OCI-M2 (cell line): ENCODE data around the gene PPP6R3.
"Not testable (repeated sequence)": the region's sequence is repeated elsewhere in the genome, so short reads cannot be mapped to it uniquely, and the experiment has no call there.

Experiments used
- DNase-seq: peaks from one replicate; lab custom pipeline; 2025; ENCODE audit not compliant: unreplicated experiment; lab: John Stamatoyannopoulos, UW

PPP6R3 gene

DNA sequence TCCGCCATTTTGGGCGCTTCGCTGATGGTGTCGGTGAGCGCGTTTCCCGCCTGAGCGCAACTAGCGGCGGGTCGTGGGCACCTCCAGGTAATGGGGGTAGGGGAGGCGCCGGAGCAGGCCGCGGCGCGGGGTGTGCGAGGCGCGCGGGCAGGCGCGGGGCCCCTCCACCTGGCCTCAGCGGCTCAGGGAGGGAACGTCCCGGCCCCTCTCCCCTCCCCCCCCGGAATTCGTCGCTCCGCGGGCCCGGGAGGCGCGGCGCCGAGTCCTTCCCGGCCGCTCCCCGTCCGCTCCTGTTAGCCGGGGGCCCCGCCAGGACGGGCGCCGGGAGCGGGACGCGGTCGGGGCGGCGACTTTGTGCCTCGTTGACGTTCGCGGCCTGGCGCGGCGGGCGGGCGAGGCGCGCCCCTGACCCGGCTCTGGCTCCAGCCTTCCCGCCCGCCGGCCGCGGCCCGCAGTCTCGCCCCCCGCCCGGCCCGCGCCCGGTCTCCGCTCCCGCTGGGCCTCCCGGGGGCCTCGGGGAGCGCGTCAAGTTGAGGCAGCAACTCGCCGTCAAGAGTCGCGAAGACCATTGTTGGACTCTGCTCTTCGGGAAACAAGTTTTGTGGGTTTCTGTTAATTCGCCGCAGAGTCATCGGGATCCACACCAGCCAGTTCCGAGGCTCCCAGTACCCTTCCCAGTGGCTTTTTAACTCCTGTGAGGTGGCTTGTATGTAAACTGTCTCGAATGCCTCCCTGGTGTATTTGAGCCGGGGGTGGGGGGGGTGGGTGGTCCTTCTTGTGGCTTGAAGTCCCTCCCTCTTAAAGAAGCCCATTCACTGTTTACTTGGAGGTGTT lies at the start of gene PPP6R3:
TSS of gene PPP6R3 (plus strand) at position 12 of the 834 bp plus-strand sequence. CDS start 76,913 bp downstream, outside the sequence.
- no peak for DNase-seq

DNA sequence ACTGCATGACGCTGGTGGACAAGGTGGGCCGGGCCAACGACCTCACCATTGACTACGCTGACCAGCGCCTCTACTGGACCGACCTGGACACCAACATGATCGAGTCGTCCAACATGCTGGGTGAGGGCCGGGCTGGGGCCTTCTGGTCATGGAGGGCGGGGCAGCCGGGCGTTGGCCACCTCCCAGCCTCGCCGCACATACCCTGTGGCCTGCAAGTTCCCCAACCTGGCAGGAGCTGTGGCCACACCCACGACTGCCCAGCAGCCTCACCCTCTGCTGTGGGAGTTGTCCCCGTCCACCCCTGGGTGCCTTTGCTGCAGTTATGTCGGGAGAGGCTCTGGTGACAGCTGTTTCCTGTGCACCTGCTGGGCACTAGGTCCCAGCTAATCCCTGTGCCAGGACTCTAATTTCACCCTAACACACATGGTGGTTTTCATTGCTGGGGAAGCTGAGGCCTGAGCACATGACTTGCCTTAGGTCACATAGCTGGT lies 49.0 kb upstream of the PPP6R3 start:
- no peak for DNase-seq

- no peak for DNase-seq
Observed at GRCh38 chr11:68412593-68413475, 47.7 kb upstream of the PPP6R3 start.

DNA sequence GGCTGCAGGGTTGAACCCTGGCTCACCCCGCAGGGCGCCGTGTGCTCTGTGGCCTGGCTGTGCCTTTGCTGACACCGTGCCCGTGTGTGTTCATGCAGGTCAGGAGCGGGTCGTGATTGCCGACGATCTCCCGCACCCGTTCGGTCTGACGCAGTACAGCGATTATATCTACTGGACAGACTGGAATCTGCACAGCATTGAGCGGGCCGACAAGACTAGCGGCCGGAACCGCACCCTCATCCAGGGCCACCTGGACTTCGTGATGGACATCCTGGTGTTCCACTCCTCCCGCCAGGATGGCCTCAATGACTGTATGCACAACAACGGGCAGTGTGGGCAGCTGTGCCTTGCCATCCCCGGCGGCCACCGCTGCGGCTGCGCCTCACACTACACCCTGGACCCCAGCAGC lies 47.0 kb upstream of the PPP6R3 start:
- no peak for DNase-seq

DNA sequence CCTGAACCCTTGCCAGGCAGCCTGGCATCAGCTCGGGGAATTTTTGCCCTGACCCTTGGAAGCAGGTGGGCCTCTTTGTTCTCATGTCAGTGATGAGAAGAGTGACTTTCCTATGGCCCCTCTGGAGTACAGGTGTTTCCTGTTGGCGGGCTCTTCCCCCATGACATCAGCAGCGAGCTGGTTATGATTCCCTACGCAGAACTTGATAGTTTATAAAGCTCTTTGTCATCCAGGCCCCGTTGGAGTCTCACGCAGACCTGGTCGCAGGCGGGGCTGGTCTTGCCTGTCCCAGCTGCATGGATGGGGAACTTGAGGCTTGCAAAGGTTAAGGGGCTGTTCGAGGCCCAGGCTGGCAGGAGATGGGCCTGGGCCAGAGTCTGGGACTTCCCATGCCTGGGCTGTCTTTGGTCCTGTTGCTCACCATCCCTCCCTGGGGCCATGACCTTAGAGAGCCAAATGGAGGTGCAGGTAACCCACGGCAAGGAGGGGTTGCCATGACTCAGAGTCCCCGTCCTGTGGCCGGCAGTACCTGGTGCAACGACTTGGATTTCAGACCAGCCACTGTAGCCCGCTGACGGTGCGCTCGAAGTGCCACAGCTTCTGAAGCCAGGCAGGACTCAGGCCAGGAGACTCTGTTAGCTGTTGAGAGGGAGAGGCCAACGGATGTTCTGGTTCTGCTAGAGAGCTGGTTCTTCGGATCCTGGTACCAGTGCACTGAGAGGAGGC lies 45.9 kb upstream of the PPP6R3 start:
- no peak for DNase-seq

DNA sequence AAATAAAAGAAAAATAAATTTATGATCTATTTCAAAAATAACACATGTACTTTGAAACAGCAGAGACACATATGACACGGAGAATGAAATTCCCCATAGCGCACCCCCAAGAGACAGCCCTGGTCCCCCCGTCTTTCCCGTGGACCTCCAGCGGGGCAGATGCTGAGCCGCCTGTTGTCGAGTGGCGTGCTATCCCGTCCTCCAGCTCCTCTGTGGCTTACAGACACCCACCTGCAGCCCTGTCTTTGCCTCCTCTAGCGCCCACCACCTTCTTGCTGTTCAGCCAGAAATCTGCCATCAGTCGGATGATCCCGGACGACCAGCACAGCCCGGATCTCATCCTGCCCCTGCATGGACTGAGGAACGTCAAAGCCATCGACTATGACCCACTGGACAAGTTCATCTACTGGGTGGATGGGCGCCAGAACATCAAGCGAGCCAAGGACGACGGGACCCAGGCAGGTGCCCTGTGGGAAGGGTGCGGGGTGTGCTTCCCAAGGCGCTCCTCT lies 44.4 kb upstream of the PPP6R3 start:
- no peak for DNase-seq

DNA sequence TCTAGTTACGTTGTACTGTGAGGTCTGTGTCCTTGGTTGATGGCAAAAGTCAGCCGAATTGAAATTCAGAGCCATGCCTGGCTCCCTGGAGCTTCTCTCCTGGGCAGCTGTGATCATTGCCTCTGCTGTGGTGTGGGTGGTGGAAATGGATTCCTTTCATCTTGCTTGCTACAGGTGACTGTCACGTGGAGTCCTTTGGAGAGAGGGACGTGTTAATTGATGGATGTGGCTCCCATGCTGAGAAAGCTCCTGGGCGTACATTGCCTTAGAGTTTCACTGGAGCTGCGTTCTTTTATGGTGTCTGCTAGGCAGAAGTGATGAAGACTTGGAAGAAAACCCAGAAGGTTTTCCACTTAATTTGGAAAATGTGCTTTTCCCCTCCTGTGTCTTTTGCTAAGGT lies 41.9 kb upstream of the PPP6R3 start:
- no peak for DNase-seq

DNA sequence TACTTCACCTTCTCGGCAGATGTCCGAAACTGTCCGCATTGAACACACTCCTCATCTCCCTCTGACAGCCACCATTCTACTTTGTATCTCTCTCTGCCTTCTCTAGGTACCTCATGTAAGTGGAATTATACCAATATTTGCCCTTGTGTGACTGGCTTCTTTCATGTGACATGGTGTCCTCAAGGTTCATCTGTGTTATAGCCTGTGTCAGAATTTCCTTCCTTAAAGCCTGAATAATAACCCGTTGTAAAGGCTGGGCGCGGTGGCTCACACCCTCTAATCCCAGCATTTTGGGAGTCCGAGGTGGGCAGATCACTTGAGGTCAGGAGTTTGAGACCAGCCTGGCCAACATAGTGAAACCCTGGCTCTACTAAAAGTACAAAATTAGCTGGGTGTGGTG lies 40.4 kb upstream of the PPP6R3 start:
- no peak for DNase-seq

DNA sequence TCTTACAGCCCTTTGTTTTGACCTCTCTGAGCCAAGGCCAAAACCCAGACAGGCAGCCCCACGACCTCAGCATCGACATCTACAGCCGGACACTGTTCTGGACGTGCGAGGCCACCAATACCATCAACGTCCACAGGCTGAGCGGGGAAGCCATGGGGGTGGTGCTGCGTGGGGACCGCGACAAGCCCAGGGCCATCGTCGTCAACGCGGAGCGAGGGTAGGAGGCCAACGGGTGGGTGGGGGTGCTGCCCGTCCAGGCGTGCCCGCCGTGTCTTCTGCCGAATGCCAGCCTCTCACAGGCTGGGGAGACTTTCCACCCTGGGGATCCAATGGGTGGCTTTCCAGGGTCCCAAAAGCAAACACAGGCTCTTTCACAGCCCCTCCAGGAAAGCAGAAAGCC lies 37.1 kb upstream of the PPP6R3 start:
- no peak for DNase-seq

- no peak for DNase-seq
Observed at GRCh38 chr11:68424101-68424632, 36.4 kb upstream of the PPP6R3 start.

DNA sequence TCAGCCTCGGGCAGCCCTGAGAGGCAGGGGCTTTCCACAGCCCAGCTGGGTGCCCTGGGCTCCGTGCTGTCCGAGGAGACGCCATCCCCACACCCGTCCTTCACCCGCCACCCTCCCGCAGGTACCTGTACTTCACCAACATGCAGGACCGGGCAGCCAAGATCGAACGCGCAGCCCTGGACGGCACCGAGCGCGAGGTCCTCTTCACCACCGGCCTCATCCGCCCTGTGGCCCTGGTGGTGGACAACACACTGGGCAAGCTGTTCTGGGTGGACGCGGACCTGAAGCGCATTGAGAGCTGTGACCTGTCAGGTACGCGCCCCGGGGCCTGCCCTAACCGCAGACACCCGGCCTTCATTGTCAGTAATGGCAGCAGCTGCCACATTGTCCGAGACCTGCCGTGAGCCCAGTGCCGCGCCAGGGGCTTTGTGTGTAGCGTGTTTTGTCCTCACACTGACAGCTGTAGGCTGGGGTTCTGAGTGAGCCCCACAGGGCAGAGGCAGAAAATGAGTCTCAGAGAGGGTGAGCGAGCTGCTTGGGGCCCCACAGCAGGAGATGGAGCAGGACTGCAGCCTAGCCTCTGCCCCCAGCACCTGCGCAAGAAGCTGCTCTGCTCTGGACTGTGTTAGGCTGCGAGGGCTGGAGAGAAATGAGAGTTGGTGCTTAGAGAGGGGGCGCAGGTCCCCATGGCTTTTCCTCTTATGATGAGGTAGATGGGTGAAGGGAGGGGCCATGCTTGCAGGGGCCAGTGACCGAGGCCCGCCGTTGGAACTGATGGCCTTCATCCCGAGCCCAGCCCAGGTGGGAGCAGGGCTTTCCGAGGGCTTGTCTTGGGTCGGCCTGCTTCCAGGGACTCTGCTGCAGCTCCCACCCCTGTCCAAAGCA lies 35.3 kb upstream of the PPP6R3 start:
- no peak for DNase-seq

DNA sequence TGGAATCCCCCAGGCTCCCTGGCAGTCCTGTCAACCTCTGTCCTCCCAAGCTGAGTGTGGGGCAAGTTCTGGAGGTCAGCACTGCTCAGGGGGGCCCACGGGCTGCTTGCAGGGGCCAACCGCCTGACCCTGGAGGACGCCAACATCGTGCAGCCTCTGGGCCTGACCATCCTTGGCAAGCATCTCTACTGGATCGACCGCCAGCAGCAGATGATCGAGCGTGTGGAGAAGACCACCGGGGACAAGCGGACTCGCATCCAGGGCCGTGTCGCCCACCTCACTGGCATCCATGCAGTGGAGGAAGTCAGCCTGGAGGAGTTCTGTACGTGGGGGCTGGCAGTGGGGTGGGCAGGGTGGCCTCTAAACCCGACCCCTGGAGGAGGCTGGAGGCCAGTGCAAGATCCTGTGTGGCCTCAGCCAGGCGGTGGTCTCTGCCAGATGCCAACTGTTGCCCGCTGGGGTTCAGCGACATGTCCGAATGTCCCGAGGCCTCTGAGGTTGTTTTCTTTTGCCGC lies 34.6 kb upstream of the PPP6R3 start:
- DNase-seq: no peak

- no peak for DNase-seq
Observed at GRCh38 chr11:68429661-68430060, 30.9 kb upstream of the PPP6R3 start.

DNA sequence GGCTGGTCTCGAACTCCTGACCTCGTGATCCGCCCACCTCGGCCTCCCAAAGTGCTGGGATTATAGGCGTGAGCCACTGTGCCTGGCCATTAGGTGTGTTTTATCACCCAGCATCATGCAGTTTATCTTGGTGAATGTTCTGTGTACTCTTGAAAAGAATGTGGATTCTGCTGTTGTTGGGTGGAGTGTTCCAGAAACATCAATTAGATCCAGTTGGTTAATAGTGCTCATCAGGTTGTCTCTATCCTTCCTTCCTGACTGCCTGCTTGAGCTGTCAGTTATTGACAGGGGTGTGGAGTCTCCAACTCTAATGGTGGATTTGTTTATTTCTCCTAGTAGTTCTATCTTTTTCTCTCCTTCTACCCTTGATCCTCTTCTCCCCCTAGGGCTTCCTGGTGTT lies 30.2 kb upstream of the PPP6R3 start:
- DNase-seq: no peak

- DNase-seq: no peak
Observed at GRCh38 chr11:68430801-68431200, 29.8 kb upstream of the PPP6R3 start.

DNA sequence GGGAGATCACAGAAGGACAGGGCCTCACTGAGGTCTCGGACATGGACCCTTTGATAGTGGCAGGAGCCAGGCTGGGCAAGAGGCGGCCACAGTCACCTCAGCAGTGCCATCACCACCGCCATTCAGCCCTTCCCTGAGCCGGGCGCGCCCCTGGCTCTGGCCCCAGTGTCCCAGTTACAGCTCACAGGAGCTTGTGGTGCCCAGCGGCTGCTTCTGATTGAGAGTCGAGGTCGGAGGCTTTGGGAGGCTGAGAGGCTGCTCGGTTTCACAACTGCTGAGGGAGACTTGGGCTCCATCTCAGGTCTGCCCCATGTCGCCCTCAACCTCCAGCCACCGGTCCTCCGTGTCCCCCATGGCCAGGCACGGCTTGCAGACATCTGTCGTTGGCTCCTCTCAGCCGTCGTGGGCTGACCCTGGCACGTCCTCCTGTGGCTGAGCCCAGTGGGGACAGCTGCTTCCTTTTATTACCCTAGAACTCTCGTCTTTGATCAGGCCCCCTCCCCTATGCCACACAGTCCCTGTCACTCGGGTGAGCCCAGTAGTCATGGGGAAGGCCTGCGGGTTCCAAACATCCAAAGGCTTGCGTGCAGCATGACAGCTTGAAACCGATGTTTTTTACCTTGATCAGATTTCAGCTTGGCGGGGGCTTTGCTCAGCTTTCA lies 28.4 kb upstream of the PPP6R3 start:
- DNase-seq: no peak

GRCh38 chr11:68432874-68433273 lies 27.7 kb upstream of the PPP6R3 start:
- DNase-seq: no peak

DNA sequence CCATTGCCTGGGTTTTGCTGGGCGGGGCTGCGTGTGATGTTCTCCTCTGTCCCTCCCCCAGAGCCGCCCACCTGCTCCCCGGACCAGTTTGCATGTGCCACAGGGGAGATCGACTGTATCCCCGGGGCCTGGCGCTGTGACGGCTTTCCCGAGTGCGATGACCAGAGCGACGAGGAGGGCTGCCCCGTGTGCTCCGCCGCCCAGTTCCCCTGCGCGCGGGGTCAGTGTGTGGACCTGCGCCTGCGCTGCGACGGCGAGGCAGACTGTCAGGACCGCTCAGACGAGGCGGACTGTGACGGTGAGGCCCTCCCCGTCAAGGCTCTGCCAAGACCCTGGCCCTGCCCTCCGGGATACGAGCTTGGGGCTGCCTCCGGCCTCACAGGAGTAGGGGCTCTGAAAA lies 27.0 kb upstream of the PPP6R3 start:
- DNase-seq: no peak

- not testable (repeated sequence) for DNase-seq
Observed at GRCh38 chr11:68434159-68434558, 26.4 kb upstream of the PPP6R3 start.
